WTC11 (cell line): Measurements from ENCODE around the gene TTC28. TPM values are rescaled to one million over a fixed set of nuclear protein-coding genes. Genes with fewer than 3 reads are reported as not detected.

ENCODE experiments used
- ATAC-seq: fragments of 200-7000 bp; cut with Tn5 transposase; 2 replicates; pipeline ENCODE4 v1.10.0; 2021; ENCODE audit warnings: mild to moderate bottlenecking, moderate library complexity
- CTCF ChIA-PET: fragments of 300-600 bp; sonication (Branson Sonifier 250); formaldehyde crosslinking; loops from one replicate; lab custom pipeline; 2021; ENCODE audit warnings: antibody characterized with exemption; lab: Charles Lee
- POLR2A ChIA-PET: fragments of 350-600 bp; sonication (Branson Sonifier 250); formaldehyde crosslinking; loops from one replicate; lab custom pipeline; 2021; ENCODE audit warnings: antibody characterized with exemption; lab: Charles Lee
- DNase-seq: peaks from one replicate; pipeline ENCODE4 v3.0.0; 2021; ENCODE audit warnings: low spot score
- H3K27ac Mint-ChIP-seq: 2 replicates; pipeline ENCODE4 v1.8.0; 2021; ENCODE audit warnings: mixed read lengths
- H3K27me3 Mint-ChIP-seq: 2 replicates; pipeline ENCODE4 v1.8.0; 2021; ENCODE audit warnings: low read depth, mild to moderate bottlenecking, moderate library complexity, mixed read lengths
- H3K36me3 Mint-ChIP-seq: 2 replicates; pipeline ENCODE4 v1.8.0; 2021; ENCODE audit warnings: mixed read lengths
- H3K4me1 Mint-ChIP-seq: 2 replicates; pipeline ENCODE4 v1.8.0; 2022; ENCODE audit warnings: mixed read lengths
- H3K4me3 Mint-ChIP-seq: 2 replicates; pipeline ENCODE4 v1.8.0; 2021; ENCODE audit warnings: mild to moderate bottlenecking, moderate library complexity, mixed read lengths
- H3K9me3 Mint-ChIP-seq: 2 replicates; pipeline ENCODE4 v1.8.0; 2021; ENCODE audit warnings: mixed read lengths
- ATF1 ChIP-seq: sonication (generic); formaldehyde crosslinking; IDR thresholded peaks from 2 replicates; pipeline ENCODE4 v1.8.1; 2023; ENCODE audit warnings: mild to moderate bottlenecking, moderate library complexity, missing genetic modification reagents
- ATF3 ChIP-seq: sonication (generic); formaldehyde crosslinking; conservative IDR thresholded peaks from 2 replicates; pipeline ENCODE4 v1.8.1; 2022; ENCODE audit warnings: mild to moderate bottlenecking, missing genetic modification reagents
- CREB1 ChIP-seq: sonication (generic); formaldehyde crosslinking; IDR thresholded peaks from 2 replicates; pipeline ENCODE4 v1.8.0; 2023; ENCODE audit warnings: mild to moderate bottlenecking, missing genetic modification reagents
- CTCF ChIP-seq: fragments of 200-600 bp; IDR thresholded peaks from 2 replicates; pipeline ENCODE4 v1.8.0; 2022; ENCODE audit warnings: antibody characterized with exemption
- E2F1 ChIP-seq: sonication (generic); formaldehyde crosslinking; IDR thresholded peaks from 2 replicates; pipeline ENCODE4 v1.8.0; 2022; ENCODE audit warnings: mild to moderate bottlenecking, missing genetic modification reagents
- FOXP1 ChIP-seq: sonication (generic); formaldehyde crosslinking; IDR thresholded peaks from 2 replicates; pipeline ENCODE4 v1.8.0; 2022; ENCODE audit warnings: missing genetic modification reagents, mild to moderate bottlenecking, moderate library complexity, borderline replicate concordance
- GRHL2 ChIP-seq: fragments of 250-450 bp; sonication (Bioruptor Pico); IDR thresholded peaks from 2 replicates; pipeline ENCODE4 v1.8.0; 2022; ENCODE audit warnings: mild to moderate bottlenecking, moderate library complexity; ENCODE audit not compliant: insufficient replicate concordance, severe bottlenecking
- GTF2I ChIP-seq: fragments of 250-450 bp; sonication (Bioruptor Pico); conservative IDR thresholded peaks from 2 replicates; pipeline ENCODE4 v1.4.0; 2021; ENCODE audit warnings: mild to moderate bottlenecking
- HMGA2 ChIP-seq: fragments of 250-450 bp; sonication (Bioruptor Pico); IDR thresholded peaks from 2 replicates; pipeline ENCODE4 v1.4.0; 2021; ENCODE audit warnings: mild to moderate bottlenecking, moderate library complexity
- MYBL2 ChIP-seq: sonication (generic); formaldehyde crosslinking; IDR thresholded peaks from 2 replicates; pipeline ENCODE4 v1.8.1; 2023; ENCODE audit warnings: mild to moderate bottlenecking, moderate library complexity, missing genetic modification reagents
- NFATC4 ChIP-seq: fragments of 250-450 bp; sonication (Bioruptor Pico); IDR thresholded peaks from 2 replicates; pipeline ENCODE4 v1.9.0; 2021; ENCODE audit warnings: mild to moderate bottlenecking
- PRDM15 ChIP-seq: sonication (generic); formaldehyde crosslinking; IDR thresholded peaks from 2 replicates; pipeline ENCODE4 v1.8.0; 2022; ENCODE audit warnings: missing genetic modification reagents
- RELA ChIP-seq: sonication (generic); formaldehyde crosslinking; IDR thresholded peaks from 2 replicates; pipeline ENCODE4 v1.8.1; 2022; ENCODE audit warnings: missing genetic modification reagents, mild to moderate bottlenecking, borderline replicate concordance
- RORB ChIP-seq: fragments of 250-450 bp; sonication (Bioruptor Pico); IDR thresholded peaks from 2 replicates; pipeline ENCODE4 v1.9.0; 2021; ENCODE audit warnings: mild to moderate bottlenecking
- SMAD4 ChIP-seq: sonication (generic); formaldehyde crosslinking; IDR thresholded peaks from 2 replicates; pipeline ENCODE4 v1.8.0; 2022; ENCODE audit warnings: mild to moderate bottlenecking, missing genetic modification reagents
- STAT6 ChIP-seq: sonication (generic); formaldehyde crosslinking; conservative IDR thresholded peaks from 2 replicates; pipeline ENCODE4 v1.8.1; 2023; ENCODE audit warnings: mild to moderate bottlenecking, low read depth, missing genetic modification reagents, moderate library complexity
- USF2 ChIP-seq: sonication (generic); formaldehyde crosslinking; IDR thresholded peaks from 2 replicates; pipeline ENCODE4 v1.8.1; 2023; ENCODE audit warnings: mild to moderate bottlenecking, missing genetic modification reagents, moderate library complexity
- ZNF232 ChIP-seq: sonication (generic); formaldehyde crosslinking; IDR thresholded peaks from 2 replicates; pipeline ENCODE4 v1.8.0; 2022; ENCODE audit warnings: mild to moderate bottlenecking, missing genetic modification reagents
- ZNF423 ChIP-seq: fragments of 250-450 bp; sonication (Bioruptor Pico); IDR thresholded peaks from 2 replicates; pipeline ENCODE4 v2.1.2; 2022; ENCODE audit warnings: mild to moderate bottlenecking, moderate library complexity
- total RNA-seq: library from RNA; stranded (reverse); gene quantifications from 3 replicates; pipeline ENCODE4 v1.2.3, GENCODE V29; 2021

Gene TTC28
- total RNA-seq, 1 experiment from 2014 or later, result 13.0 TPM

GRCh38 chr22:27947448-27947847 lies 732.2 kb downstream of the TTC28 start (continued):
- TF ChIP-seq CTCF (no peak), GRHL2 (CRISPR knock-in tag) (no peak), RORB (CRISPR knock-in tag) (no peak), SMAD4 (no peak), ATF1 (CRISPR knock-in tag) (no peak), ZNF232 (no peak), MYBL2 (CRISPR knock-in tag) (no peak), CREB1 (no peak), FOXP1 (no peak), E2F1 (CRISPR knock-in tag) (no peak), GTF2I (CRISPR knock-in tag) (no peak), USF2 (CRISPR knock-in tag) (no peak), RELA (CRISPR knock-in tag) (no peak), ZNF423 (no peak)

- Mint-ChIP-seq H3K9me3 (no peaks in the 10 kb centered on the region), H3K4me3 (no peak overlapping the region), H3K36me3 (peaks cover 4% of the 10 kb centered on the region), H3K27ac (no peak overlapping the region), H3K27me3 (no peaks in the 10 kb centered on the region), H3K4me1 (peaks cover 4% of the 10 kb centered on the region)
- POLR2A ChIA-PET, result no interaction called here
- DNase-seq, result no peak
- CTCF ChIA-PET, result no interaction called here
- no peak for TF ChIP-seq HMGA2 (CRISPR knock-in tag)
- no peak for TF ChIP-seq ATF3 (CRISPR knock-in tag)
- no peak for TF ChIP-seq PRDM15 (CRISPR knock-in tag)
- no peak for ATAC-seq
Measured at GRCh38 chr22:27941143-27941542, 738.5 kb downstream of the TTC28 start.

GRCh38 chr22:27937453-27937852 lies 742.2 kb downstream of the TTC28 start:
- ATAC-seq, result no peak
- DNase-seq, result no peak
- no peak overlapping the region for H3K4me3 Mint-ChIP-seq
- H3K36me3 Mint-ChIP-seq, result peaks cover 22% of the 10 kb centered on the region
- H3K27me3 Mint-ChIP-seq, result no peaks in the 10 kb centered on the region
- CTCF ChIA-PET, result interaction anchor here (0.6 kb wide), 1 partner anchor 603 kb away, joined by 4 read pairs; no protein-coding TSS in a partner anchor
- peaks cover 7% of the 10 kb centered on the region for H3K9me3 Mint-ChIP-seq
- H3K4me1 Mint-ChIP-seq, result peaks cover 12% of the 10 kb centered on the region
- POLR2A ChIA-PET, result no interaction called here
- no peak overlapping the region for H3K27ac Mint-ChIP-seq
- TF ChIP-seq E2F1 (CRISPR knock-in tag) (no peak), STAT6 (CRISPR knock-in tag) (no peak), NFATC4 (CRISPR knock-in tag) (no peak)
- TF ChIP-seq, all 79 proteins: peak for 0
